PFSK-1 (cell line): ENCODE results near the gene EPN1. TPM values are rescaled to one million over a fixed set of nuclear protein-coding genes. Genes with fewer than 3 reads are reported as not detected.

Experiments used
- FOXP2 ChIP-seq: optimal IDR thresholded peaks from 2 replicates; pipeline ENCODE3; 2011; ENCODE audit warnings: borderline replicate concordance, control low read depth, inconsistent platforms; ENCODE audit not compliant: insufficient read depth; ENCODE audit errors: extremely low read length, extremely low read depth
- POLR2AphosphoS5 ChIP-seq: IDR thresholded peaks from 2 replicates; pipeline ENCODE4 v1.6.1; 2012; ENCODE audit warnings: low read depth, mild to moderate bottlenecking, control low read depth, low read length, moderate library complexity
- SIN3A ChIP-seq: IDR thresholded peaks from 2 replicates; pipeline ENCODE4 v1.6.1; 2012; ENCODE audit warnings: mild to moderate bottlenecking, low read length, moderate library complexity, borderline replicate concordance; ENCODE audit not compliant: insufficient read depth
- TAF1 ChIP-seq: IDR thresholded peaks from 2 replicates; pipeline ENCODE4 v1.6.1; 2012; ENCODE audit warnings: low read length, control low read depth, borderline replicate concordance; ENCODE audit not compliant: insufficient read depth
- polyA plus RNA-seq: library from polyadenylated mRNA; unstranded; fragments of >200 nt; gene quantifications from one replicate; pipeline ENCODE4 v1.2.1, GENCODE V29; 2012; ENCODE audit warnings: low read depth, missing spikeins; ENCODE audit not compliant: insufficient read length
- TF ChIP-seq, protein P1 (sequence below), 2 experiments: IDR thresholded peaks; 2 replicates each; pipeline versions ENCODE4 v1.6.1 to v1.8.0; 2011 to 2012; ENCODE audit warnings: low read depth in 2 of 2, low read length in 2 of 2, control low read depth in 1 of 2, inconsistent platforms in 1 of 2, mild to moderate bottlenecking in 1 of 2, moderate library complexity in 1 of 2; ENCODE audit not compliant: insufficient read depth in 1 of 2

EPN1 gene
- polyA plus RNA-seq, result 242 TPM

DNA sequence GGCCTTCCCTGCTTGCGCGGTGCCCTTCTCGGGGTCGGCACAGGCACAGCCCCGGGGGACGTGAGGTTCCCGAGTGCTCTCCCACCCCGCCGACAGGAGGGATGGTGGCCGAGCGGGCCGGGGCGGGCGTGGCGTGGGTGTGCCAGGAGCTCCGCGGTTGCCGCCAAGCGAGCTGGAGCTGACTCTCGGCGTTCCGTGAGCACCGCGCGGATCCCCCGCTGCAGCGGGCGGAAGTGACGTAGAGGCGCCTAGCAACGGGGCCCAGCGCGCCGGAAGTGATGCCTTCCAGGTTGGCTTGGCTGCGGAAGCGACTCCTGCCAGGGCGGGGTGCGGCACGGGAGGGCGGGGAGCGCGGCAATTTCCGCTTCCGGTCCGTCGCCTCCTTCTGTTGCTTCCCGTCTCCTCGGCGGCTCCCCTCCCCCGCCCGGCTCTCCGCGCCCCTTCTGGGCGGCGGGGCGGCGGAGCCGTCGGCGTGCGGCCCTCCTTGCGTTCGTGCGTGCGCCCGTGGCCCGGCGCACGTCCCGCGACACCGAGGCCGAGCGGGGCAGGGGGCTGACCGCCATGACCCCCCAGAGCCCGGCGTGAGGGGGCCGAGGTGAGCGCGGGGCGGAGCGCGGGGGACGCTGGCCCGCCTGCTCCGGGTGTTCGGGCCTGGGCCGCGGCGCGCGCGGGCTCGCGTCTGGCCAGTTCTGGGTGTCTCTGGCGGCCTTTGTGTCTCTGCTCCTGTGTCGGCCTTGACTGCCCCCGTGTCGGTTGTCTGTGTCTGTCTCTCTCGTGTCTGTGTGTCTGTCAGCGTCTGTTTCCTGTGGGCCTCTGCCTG lies at the start of gene EPN1:
EPN1 (plus strand) TSS at position 386 of the 820 bp plus-strand sequence. CDS start 3,402 bp downstream, outside the sequence.
- TF ChIP-seq FOXP2, result peak; percentile 86
- TF ChIP-seq, protein P1, sequence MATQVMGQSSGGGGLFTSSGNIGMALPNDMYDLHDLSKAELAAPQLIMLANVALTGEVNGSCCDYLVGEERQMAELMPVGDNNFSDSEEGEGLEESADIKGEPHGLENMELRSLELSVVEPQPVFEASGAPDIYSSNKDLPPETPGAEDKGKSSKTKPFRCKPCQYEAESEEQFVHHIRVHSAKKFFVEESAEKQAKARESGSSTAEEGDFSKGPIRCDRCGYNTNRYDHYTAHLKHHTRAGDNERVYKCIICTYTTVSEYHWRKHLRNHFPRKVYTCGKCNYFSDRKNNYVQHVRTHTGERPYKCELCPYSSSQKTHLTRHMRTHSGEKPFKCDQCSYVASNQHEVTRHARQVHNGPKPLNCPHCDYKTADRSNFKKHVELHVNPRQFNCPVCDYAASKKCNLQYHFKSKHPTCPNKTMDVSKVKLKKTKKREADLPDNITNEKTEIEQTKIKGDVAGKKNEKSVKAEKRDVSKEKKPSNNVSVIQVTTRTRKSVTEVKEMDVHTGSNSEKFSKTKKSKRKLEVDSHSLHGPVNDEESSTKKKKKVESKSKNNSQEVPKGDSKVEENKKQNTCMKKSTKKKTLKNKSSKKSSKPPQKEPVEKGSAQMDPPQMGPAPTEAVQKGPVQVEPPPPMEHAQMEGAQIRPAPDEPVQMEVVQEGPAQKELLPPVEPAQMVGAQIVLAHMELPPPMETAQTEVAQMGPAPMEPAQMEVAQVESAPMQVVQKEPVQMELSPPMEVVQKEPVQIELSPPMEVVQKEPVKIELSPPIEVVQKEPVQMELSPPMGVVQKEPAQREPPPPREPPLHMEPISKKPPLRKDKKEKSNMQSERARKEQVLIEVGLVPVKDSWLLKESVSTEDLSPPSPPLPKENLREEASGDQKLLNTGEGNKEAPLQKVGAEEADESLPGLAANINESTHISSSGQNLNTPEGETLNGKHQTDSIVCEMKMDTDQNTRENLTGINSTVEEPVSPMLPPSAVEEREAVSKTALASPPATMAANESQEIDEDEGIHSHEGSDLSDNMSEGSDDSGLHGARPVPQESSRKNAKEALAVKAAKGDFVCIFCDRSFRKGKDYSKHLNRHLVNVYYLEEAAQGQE (IDR thresholded peaks at IDR 0.05; ENCODE audit: insufficient read depth in 1 of 2, low read depth in 2 of 2, low read length in 2 of 2), result no peak
- TF ChIP-seq POLR2AphosphoS5, result peak; percentile 78
- no peak for TF ChIP-seq SIN3A
- TF ChIP-seq TAF1, result no peak

DNA sequence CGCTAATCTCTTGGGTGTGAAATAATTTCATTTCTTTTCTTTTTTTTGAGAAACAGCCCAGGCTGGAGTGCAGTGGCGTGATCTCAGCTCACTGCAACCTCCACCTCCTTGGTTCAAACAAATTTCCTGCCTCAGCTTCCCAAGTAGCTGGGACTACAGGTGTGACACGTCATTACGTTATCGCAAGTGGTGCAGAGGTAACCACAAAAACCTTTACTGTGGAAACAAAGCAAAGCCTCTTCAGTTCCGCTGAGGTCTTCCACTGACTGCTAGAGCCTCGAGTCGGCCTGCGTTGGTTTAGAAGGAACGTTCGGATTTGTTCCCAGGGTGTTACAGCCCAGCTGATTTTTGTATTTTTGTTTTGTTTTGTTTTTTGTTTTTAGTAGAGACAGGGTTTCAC lies 48.7 kb upstream of the EPN1 start:
- no peak for TF ChIP-seq POLR2AphosphoS5
- TF ChIP-seq SIN3A, result no peak
- TF ChIP-seq, protein P1 (IDR thresholded peaks at IDR 0.05; ENCODE audit: insufficient read depth in 1 of 2, low read depth in 2 of 2, low read length in 2 of 2), result no peak
- no peak for TF ChIP-seq FOXP2
- TF ChIP-seq TAF1, result no peak

DNA sequence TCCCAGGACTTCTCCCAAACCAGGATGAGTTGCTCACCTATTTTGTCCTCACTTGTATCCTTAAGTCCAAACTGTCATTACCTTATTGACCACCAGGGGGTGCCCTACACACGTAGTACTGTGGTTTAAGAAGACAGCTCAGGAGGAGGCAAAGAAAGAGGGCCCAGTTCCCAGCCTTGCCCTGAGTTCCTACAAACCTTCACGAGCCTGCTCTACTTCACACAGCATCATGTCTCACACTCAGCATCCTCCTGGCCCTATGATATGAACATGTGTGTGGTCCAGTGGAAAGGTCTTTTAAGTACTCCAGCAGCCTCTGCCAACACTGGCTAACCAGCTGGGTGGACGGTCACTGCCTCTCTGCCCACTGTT lies 42.6 kb upstream of the EPN1 start:
- no peak for TF ChIP-seq SIN3A
- TF ChIP-seq TAF1, result no peak
- no peak for TF ChIP-seq POLR2AphosphoS5
- TF ChIP-seq FOXP2, result no peak

DNA sequence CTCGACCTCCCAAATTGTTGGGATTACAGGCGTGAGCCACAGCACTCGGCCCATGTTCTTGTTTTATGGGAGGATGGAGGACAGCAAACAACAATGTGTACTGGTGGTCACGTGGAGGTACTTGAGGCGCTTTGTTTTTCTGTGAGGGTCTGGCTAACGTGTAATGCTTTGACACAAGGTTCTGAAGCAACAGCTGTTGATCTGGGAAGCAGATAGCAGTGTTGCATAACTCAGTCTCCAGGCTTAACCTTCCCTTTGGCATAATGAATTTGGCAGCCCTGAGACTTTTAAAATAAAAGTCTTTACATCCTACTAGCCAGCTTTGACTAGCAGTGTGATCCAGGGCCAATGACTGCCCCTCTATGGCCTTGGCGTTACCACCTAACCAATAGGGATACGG lies 41.2 kb upstream of the EPN1 start:
- TF ChIP-seq TAF1 (no peak), FOXP2 (no peak), POLR2AphosphoS5 (no peak), SIN3A (no peak)
- TF ChIP-seq, protein P1 (IDR thresholded peaks at IDR 0.05; ENCODE audit: insufficient read depth in 1 of 2, low read depth in 2 of 2, low read length in 2 of 2), result no peak

DNA sequence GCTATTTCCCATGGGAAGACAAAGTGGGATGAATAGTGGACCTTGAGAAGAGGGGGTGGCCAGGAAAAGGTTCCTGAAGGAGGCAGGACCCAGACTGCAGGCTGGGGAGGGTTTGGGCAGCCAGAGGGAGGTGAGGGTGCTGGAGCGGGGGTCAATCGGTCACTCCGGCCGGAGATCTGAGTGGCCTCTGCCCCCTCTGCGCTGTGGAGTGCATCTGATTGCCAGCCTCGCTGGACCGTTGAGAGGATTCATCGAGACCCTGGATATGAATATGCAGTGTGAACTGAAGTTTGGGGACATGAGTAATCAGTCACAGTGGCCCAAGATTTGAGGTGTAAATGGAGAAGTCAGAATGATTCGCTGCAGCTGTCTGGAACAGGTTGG lies 39.7 kb upstream of the EPN1 start:
- TF ChIP-seq FOXP2, result no peak
- TF ChIP-seq POLR2AphosphoS5, result no peak
- TF ChIP-seq, protein P1 (IDR thresholded peaks at IDR 0.05; ENCODE audit: insufficient read depth in 1 of 2, low read depth in 2 of 2, low read length in 2 of 2), result no peak
- TF ChIP-seq SIN3A, result no peak
- no peak for TF ChIP-seq TAF1
